MM.1S (cell line): ENCODE measurements around the gene GRIK2.

Source experiments
- DNase-seq: peaks from one replicate; pipeline ENCODE4 v3.0.0-alpha.2; 2015
- H2AFZ ChIP-seq: fragments of 300-600 bp; sonication (generic); 2 replicates; pipeline ENCODE4 v1.6.0; 2016; ENCODE audit warnings: antibody characterized with exemption, low read length
- H3F3A ChIP-seq: fragments of 300-600 bp; sonication (generic); 2 replicates; pipeline ENCODE4 v1.6.1; 2016; ENCODE audit warnings: mild to moderate bottlenecking, antibody characterized with exemption, low read length, moderate library complexity, mixed read lengths; ENCODE audit not compliant: insufficient read depth
- H3K27ac ChIP-seq: fragments of 300-600 bp; sonication (generic); 2 replicates; pipeline ENCODE4 v1.5.1; 2016; ENCODE audit warnings: mild to moderate bottlenecking, low read length
- H3K27me3 ChIP-seq: fragments of 300-600 bp; sonication (generic); replicated peaks from 2 replicates; pipeline ENCODE4 v1.6.0; 2016; ENCODE audit warnings: low read length; ENCODE audit not compliant: insufficient read depth
- H3K36me3 ChIP-seq: fragments of 300-600 bp; sonication (generic); replicated peaks from 2 replicates; pipeline ENCODE4 v1.6.1; 2016; ENCODE audit warnings: mild to moderate bottlenecking, low read length, mixed read lengths; ENCODE audit not compliant: insufficient read depth
- H3K4me1 ChIP-seq: fragments of 300-600 bp; sonication (generic); 2 replicates; pipeline ENCODE4 v1.6.1; 2016; ENCODE audit warnings: low read length, mixed read lengths
- H3K4me2 ChIP-seq: fragments of 300-600 bp; sonication (generic); 2 replicates; pipeline ENCODE4 v1.6.0; 2016; ENCODE audit warnings: low read depth, low read length
- H3K4me3 ChIP-seq: fragments of 300-600 bp; sonication (generic); 2 replicates; pipeline ENCODE4 v1.5.1; 2016; ENCODE audit warnings: low read length, mixed read lengths
- H3K79me2 ChIP-seq: fragments of 300-600 bp; sonication (generic); 2 replicates; pipeline ENCODE4 v1.6.1; 2016; ENCODE audit warnings: mixed run types, low read length, mixed read lengths
- H3K9ac ChIP-seq: fragments of 300-600 bp; sonication (generic); 2 replicates; pipeline ENCODE4 v1.6.1; 2016; ENCODE audit warnings: low read length, mixed read lengths
- H3K9me2 ChIP-seq: fragments of 300-600 bp; sonication (generic); replicated peaks from 2 replicates; pipeline ENCODE4 v1.6.1; 2016; ENCODE audit warnings: mild to moderate bottlenecking, low read length, mixed read lengths; ENCODE audit not compliant: insufficient read depth
- H3K9me3 ChIP-seq: fragments of 300-600 bp; sonication (generic); replicated peaks from 2 replicates; pipeline ENCODE4 v1.6.1; 2016; ENCODE audit warnings: mild to moderate bottlenecking, low read length, mixed read lengths; ENCODE audit not compliant: insufficient read depth
- H4K20me1 ChIP-seq: fragments of 300-600 bp; sonication (generic); 2 replicates; pipeline ENCODE4 v1.6.1; 2016; ENCODE audit warnings: mild to moderate bottlenecking, low read length, moderate library complexity, mixed read lengths; ENCODE audit not compliant: insufficient read depth
- CTCF ChIP-seq: fragments of 300-600 bp; sonication (generic); IDR thresholded peaks from 2 replicates; pipeline ENCODE4 v1.5.1; 2016; ENCODE audit warnings: antibody characterized with exemption, low read length, mixed read lengths
- EZH2 ChIP-seq: fragments of 300-600 bp; sonication (generic); optimal IDR thresholded peaks from 2 replicates; pipeline ENCODE3; 2017; ENCODE audit warnings: low read depth, mild to moderate bottlenecking, antibody characterized with exemption, low read length, mixed read lengths
- EZH2phosphoT487 ChIP-seq: fragments of 300-600 bp; sonication (generic); IDR thresholded peaks from 2 replicates; pipeline ENCODE4 v1.6.1; 2018; ENCODE audit warnings: antibody characterized with exemption, low read length

The GRIK2 gene

GRCh38 chr6:101531538-101531937 lies 138.0 kb downstream of the GRIK2 start:
- Histone ChIP-seq H3K4me3 (no peak overlapping the region), H3K9ac (no peak overlapping the region), H4K20me1 (no peaks in the 10 kb centered on the region), H3K27me3 (no peaks in the 10 kb centered on the region), H3K27ac (no peak overlapping the region), H2AFZ (no peak overlapping the region), H3K4me2 (no peak overlapping the region), H3K9me2 (no peaks in the 10 kb centered on the region), H3K9me3 (no peaks in the 10 kb centered on the region), H3K79me2 (no peaks in the 10 kb centered on the region), H3K4me1 (no peaks in the 10 kb centered on the region), H3K36me3 (no peaks in the 10 kb centered on the region), H3F3A (no peaks in the 10 kb centered on the region)
- DNase-seq: no peak
- TF ChIP-seq EZH2phosphoT487 (no peak), CTCF (no peak), EZH2 (no peak)

DNA sequence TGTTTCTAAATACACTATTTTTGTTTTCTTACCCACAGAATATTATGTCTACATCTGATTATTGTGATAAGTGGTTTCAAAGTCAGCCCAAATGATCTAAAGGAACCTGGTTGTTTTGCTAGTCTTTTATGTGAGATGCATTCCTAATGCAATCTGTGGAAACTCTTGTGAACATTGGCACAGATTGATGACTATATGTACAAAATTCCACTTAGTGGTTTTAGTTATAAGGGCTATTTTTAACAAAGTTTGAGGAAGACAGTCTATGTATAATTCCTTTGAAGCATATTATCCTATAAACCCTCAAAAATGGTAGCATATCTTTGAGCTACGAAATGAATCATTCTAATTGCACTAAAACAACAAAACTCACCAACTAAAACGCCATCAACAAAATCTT lies 140.9 kb downstream of the GRIK2 start:
- H3K9me2 ChIP-seq: no peaks in the 10 kb centered on the region
- no peak overlapping the region for H3K27ac ChIP-seq
- H3K27me3 ChIP-seq: no peaks in the 10 kb centered on the region
- DNase-seq: no peak
- TF ChIP-seq EZH2 (no peak), EZH2phosphoT487 (no peak), CTCF (no peak)
- no peaks in the 10 kb centered on the region for H3K79me2 ChIP-seq
- H3K4me1 ChIP-seq: no peaks in the 10 kb centered on the region
- H3K4me3 ChIP-seq: no peak overlapping the region
- H4K20me1 ChIP-seq: no peaks in the 10 kb centered on the region
- H3K4me2 ChIP-seq: no peak overlapping the region
- no peaks in the 10 kb centered on the region for H3F3A ChIP-seq
- no peaks in the 10 kb centered on the region for H3K36me3 ChIP-seq
- no peak overlapping the region for H3K9ac ChIP-seq
- H3K9me3 ChIP-seq: no peaks in the 10 kb centered on the region
- H2AFZ ChIP-seq: no peak overlapping the region

DNA sequence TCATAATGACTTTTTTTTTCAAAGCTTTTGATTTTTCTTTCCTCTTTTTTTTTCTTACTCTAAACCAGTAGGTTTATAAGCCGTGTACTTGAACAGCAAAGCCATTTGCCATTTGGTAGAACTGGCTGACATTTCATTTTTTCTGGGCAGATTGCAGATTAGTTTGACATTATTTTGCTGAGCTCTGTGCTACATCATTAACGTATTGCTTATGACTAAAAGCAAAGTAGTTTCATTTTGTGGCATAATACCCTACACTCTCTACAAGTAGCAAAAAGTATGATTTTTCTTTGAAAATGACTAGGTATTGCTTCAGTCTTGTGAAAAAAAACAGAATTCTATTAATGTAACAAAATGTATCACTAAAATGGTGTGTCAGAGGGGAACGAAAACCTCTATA lies 141.3 kb downstream of the GRIK2 start:
- Histone ChIP-seq H3K4me2 (no peak overlapping the region), H3K4me1 (no peaks in the 10 kb centered on the region), H3F3A (no peaks in the 10 kb centered on the region), H3K36me3 (no peaks in the 10 kb centered on the region), H3K79me2 (no peaks in the 10 kb centered on the region), H3K9me3 (no peaks in the 10 kb centered on the region), H3K9me2 (no peaks in the 10 kb centered on the region), H3K4me3 (no peak overlapping the region), H3K9ac (no peak overlapping the region), H3K27me3 (no peaks in the 10 kb centered on the region), H3K27ac (no peak overlapping the region), H4K20me1 (no peaks in the 10 kb centered on the region), H2AFZ (no peak overlapping the region)
- TF ChIP-seq CTCF (no peak), EZH2phosphoT487 (no peak), EZH2 (no peak)
- DNase-seq: no peak
